Endothelial cell of umbilical vein (primary cell): ENCODE data around the gene SIRPG.

Experiments
- CTCF ChIP-seq, 2 donors: IDR thresholded peaks; 1 replicate in 1 of 2; 2 replicates in 1 of 2; pipeline ENCODE4 v1.5.1; 2011; ENCODE audit warnings: low read length in 2 of 2, mild to moderate bottlenecking in 2 of 2, moderate library complexity in 2 of 2, control low read depth in 1 of 2, inconsistent platforms in 1 of 2, low read depth in 1 of 2; ENCODE audit not compliant: insufficient read depth in 1 of 2; ENCODE audit errors: extremely low read depth in 1 of 2
- EZH2 ChIP-seq: IDR thresholded peaks from 2 replicates; pipeline ENCODE4 v1.6.1; 2012; ENCODE audit warnings: borderline replicate concordance, low read depth, mild to moderate bottlenecking, moderate library complexity, low read length, inconsistent platforms; ENCODE audit not compliant: severe bottlenecking
- GATA2 ChIP-seq: IDR thresholded peaks from 2 replicates; pipeline ENCODE4 v1.7.0; 2011; ENCODE audit warnings: low read depth, mild to moderate bottlenecking, moderate library complexity, mixed read lengths, low read length; ENCODE audit not compliant: insufficient read length, insufficient read depth
- MYC ChIP-seq: IDR thresholded peaks from one replicate; pipeline ENCODE4 v1.6.1; 2011; ENCODE audit warnings: mild to moderate bottlenecking, low read depth, low read length
- POLR2A ChIP-seq: IDR thresholded peaks from 2 replicates; pipeline ENCODE4 v1.6.1; 2012; ENCODE audit warnings: low read depth, mild to moderate bottlenecking, control low read depth, low read length
- POLR2AphosphoS5 ChIP-seq: IDR thresholded peaks from 2 replicates; pipeline ENCODE4 v1.6.1; 2012; ENCODE audit warnings: low read depth, mild to moderate bottlenecking, control low read depth, low read length, moderate library complexity; ENCODE audit not compliant: insufficient read depth

- no peak for TF ChIP-seq CTCF (IDR thresholded peaks at IDR 0.05; ENCODE audit: extremely low read depth in 1 of 2, insufficient read depth in 1 of 2, low read depth in 1 of 2, low read length in 2 of 2)
- TF ChIP-seq POLR2A, result no peak
- TF ChIP-seq EZH2, result no peak
- no peak for TF ChIP-seq POLR2AphosphoS5
- no peak for TF ChIP-seq GATA2
- TF ChIP-seq MYC, result no peak
These were observed 5.5 kb downstream of the SIRPG start for GRCh38 chr20:1652104-1652503.
